GM18951 (cell line): Measurements from ENCODE around the gene OAS2.

Experiments
- POLR2A ChIP-seq: IDR thresholded peaks from 4 replicates; pipeline ENCODE4 v1.6.1; 2011; ENCODE audit warnings: mild to moderate bottlenecking; ENCODE audit not compliant: insufficient read length, insufficient read depth; ENCODE audit errors: extremely low read depth
- in situ Hi-C: fragments of 300-500 bp; cut with MboI; formaldehyde crosslinking; loops from one replicate; pipeline ENCODE4 v1.12.0; 2022; ENCODE audit warnings: low sequenced_read_pairs, mixed read lengths, inconsistent platforms; ENCODE audit not compliant: unreplicated experiment

Gene OAS2

DNA sequence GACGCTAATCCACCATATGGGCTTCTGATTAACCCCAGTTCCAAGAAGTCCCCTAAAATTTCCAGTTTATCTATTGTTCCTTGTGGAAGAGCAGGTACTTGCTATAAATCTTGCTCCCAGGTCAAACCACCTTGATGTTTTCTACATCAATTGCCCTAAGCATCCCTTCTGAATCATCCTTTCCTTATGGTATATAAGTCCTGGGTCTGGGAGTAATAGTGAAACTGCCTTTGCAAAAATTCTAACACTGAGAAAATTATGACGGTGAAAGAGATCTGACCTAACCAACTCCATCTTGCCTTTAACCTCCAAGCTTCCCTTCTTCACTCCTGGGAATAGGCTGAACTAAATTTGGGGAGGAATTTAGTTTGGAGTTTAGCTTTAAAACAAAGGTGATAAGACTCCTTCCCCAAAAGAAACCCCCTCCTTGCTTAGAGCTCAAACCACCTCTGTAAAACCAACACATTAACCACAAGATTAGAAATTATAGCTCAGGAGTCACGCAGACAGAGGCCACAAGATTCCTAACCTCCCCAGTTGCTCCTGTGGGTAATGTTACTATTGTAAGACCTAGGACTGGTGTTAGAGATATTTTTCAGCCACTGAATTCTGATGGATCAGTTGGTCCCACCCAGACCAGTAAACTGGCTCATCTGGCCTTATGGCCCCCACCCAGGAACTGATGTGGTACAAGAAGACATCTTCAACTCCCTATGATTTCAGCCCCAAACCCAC, 44.4 kb downstream of the OAS2 start:
- in situ Hi-C loops = no loop called here
- no peak for TF ChIP-seq POLR2A

DNA sequence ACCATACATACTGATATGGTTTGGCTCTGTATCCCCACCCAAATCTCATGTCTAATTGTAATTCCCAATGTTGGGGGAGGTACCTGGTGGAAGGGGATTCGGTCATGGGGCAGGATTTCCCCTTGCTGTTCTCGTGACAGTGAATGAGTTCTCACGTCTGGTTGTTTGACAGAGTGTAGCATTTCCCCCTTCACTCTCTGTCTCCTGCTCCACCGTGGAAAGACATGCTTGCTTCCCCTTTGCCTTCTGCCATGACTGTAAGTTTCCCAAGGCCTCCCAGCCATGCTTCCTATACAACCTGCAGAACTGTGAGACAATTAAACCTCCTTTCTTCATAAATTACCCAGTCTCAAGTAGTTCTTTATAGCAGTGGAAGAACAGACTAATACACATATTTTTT, 49.4 kb downstream of the OAS2 start:
- in situ Hi-C loops = no loop called here
- no peak for TF ChIP-seq POLR2A

- no peak for TF ChIP-seq POLR2A
- in situ Hi-C loops = loop anchor here (10.0 kb wide), 1 partner anchor 126 kb away; the partner anchor contains the start of gene OAS1
These were observed 52.7 kb downstream of the OAS2 start for GRCh38 chr12:113030875-113031525.

DNA sequence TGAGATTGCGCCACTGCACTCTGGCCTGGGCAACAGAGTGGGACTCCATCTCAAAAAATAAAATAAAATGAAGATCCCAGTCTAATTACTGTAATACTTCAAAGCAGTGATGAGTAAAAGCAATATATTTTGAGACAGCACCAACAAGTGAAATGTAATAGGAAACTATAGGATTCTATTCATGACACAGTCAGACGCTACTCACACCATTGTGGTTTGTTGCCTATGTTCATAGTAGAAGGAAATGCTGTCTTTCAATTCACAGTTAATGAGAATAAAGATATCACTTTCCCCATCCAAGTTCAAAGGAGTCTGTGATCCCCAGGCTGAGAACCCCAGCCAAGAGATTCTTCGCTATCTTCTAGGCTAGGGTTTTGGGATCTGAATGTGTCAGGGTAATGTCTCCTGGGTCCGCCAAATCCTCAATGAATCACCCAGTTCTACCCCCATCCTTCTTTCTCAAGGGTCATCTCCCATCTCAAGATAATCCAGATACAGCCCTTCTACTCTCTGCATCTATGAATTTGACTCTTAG, 61.7 kb downstream of the OAS2 start:
- in situ Hi-C loops = loop anchor here (10.0 kb wide), 1 partner anchor 135 kb away; the partner anchor contains the start of gene OAS1
- no peak for TF ChIP-seq POLR2A

GRCh38 chr12:113040722-113041171, 62.4 kb downstream of the OAS2 start:
- in situ Hi-C loops = no loop called here

DNA sequence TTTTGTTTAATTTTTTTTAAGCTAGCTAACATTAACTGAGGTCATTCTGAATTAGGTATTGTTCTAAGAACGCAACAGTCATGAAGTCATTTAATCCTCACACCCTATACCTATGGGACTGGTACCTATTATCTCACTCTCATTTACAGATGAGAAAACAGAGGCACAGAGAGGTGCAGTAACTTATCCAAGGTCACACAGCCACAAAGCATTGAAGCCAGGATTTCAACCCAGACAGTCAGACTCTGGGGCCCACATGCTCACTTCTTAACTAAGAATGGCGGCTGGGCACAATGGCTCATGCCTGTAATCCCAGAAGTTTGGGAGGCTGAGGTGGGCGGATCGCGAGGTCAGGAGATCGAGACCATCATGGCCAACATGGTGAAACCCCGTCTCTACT, 63.2 kb downstream of the OAS2 start:
- in situ Hi-C loops = no loop called here

More at GRCh38 chr12:113040722-113041171, 62.4 kb downstream of the OAS2 start:
- no peak for TF ChIP-seq POLR2A

DNA sequence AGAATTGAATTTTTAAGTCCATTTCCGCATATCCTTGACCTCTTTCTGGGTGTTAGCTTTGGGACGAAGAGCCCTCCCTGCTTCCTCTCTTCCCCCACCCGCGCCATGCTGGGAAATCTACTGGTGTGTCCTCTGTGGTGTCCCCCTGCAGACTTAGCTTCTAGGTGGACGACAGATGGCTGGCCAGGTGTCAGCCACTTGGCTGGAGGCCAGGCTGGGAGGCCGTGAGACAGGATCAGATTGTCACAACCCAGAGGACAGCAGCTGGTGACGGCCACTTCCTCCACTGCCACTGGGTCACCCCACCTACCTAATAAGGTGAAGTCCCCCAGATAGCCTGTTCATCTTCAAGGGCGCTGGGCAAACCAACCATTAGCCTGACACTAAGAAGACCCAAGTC, 64.9 kb downstream of the OAS2 start:
- in situ Hi-C loops = no loop called here
- no peak for TF ChIP-seq POLR2A

More for the DNA sequence above, 63.2 kb downstream of the OAS2 start:
- TF ChIP-seq POLR2A = no peak

GRCh38 chr12:113044516-113044915, 66.2 kb downstream of the OAS2 start:
- TF ChIP-seq POLR2A = no peak
- in situ Hi-C loops = no loop called here

DNA sequence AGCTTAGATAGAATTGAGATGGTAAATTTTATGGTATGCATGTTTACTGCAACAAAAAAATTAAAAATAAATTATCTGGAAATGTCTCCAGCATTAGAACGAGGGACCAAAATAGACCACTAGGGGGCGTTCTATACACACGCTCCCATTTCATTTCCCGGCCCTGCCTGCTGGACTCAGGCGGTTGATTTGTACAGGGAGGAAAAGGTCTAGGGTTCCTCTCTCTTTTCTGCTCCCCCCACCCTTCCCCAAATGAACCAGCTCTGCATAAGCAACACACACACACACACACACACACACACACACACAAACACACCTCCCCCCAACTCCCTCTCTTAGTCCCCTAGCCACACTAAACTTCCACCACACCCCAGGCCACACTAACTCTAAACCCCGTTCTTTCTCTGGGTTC, 70.4 kb downstream of the OAS2 start:
- no peak for TF ChIP-seq POLR2A
- in situ Hi-C loops = no loop called here

DNA sequence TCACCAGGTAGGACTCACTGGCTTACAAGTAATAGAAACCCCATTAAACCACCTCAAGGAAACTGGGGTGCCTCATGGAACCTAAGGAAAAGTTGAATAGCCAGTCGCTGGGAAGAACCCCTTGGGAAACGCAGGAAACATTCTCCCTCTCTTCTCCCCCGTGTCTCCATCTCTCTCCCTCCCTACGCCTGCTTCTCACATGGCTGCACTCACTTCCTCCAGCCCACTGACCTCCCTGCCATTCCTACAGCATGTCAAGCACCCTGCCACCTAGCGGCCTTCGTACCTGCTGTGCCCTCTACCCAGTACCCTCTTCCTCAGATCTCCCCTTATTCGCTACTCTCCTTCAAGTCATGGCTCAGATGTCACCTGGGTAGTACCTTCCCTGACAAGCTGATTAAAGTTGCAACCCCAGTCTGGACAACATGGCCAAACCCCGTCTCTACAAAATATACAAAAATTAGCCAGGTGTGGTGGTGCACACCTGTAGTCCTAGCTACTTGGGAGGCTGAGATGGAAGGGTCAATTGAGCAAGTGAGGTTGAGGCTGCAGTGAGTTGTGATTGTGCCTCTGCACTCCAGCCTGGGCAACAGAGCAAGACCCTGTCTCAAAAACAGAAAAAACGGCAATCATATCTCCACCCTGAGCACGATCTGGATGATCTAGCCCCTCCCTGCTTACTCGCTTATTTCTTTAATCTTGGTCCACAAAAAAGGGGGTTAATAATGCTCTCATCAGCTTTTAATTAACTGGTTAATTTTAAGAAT, 71.8 kb downstream of the OAS2 start:
- no peak for TF ChIP-seq POLR2A
- in situ Hi-C loops = loop anchor here (10.0 kb wide), 1 partner anchor 55 kb away; no protein-coding TSS in a partner anchor

GRCh38 chr12:113050795-113051194, 72.5 kb downstream of the OAS2 start:
- in situ Hi-C loops = loop anchor here (10.0 kb wide), 1 partner anchor 54 kb away; no protein-coding TSS in a partner anchor

DNA sequence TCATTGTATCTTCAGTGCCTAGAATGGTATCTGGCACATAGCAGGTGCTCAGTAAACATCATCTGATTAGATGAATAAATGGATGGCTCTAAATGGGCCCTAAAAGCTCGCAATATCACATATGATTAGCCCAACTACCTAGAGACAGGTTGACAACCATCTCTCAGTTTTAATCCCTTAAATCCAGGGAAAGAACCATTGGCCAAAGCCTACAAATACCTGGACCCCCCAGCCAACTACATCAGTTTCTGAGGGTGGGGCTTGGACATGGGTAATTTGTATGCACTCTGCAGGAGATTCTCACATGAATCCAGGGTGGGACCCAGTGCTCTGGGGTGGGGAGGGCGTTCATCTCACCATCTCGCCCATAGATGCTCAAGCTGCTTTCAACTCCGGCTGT, 73.4 kb downstream of the OAS2 start:
- in situ Hi-C loops = loop anchor here (10.0 kb wide), 1 partner anchor 53 kb away; no protein-coding TSS in a partner anchor
- TF ChIP-seq POLR2A = no peak

More at GRCh38 chr12:113050795-113051194, 72.5 kb downstream of the OAS2 start:
- TF ChIP-seq POLR2A = no peak

- TF ChIP-seq POLR2A = no peak
- in situ Hi-C loops = loop anchor here (10.0 kb wide), 1 partner anchor 52 kb away; no protein-coding TSS in a partner anchor
These were observed 74.0 kb downstream of the OAS2 start for GRCh38 chr12:113052326-113052725.
